ENCODE data around the gene C19orf44. TPM values are rescaled to one million over a fixed set of nuclear protein-coding genes. Genes with fewer than 3 reads are reported as not detected.
"Not testable (repeated sequence)": the region's sequence is repeated elsewhere in the genome, so short reads cannot be mapped to it uniquely, and the experiment has no call there.

Gene C19orf44
- total RNA-seq (2014; rRNA removed; shearing (Covaris generic)) = 4.2 and 5.1 TPM in 2 replicates
- polyA plus RNA-seq (2016; fragmentation: Nextera tagmentation; extraction: Ambion mirVana) = 2.4 and 3.5 TPM in 2 replicates

- Histone ChIP-seq H3K79me2 (ENCODE audit: insufficient read depth) (peaks cover 40% of the 10 kb centered on the region), H3K9ac (peak within 1 kb of the TSS; percentile 91), H3K27ac (peak within 1 kb of the TSS; percentile 92), H3K9me2 (ENCODE audit: insufficient read depth) (no peaks in the 10 kb centered on the region), H4K20me1 (ENCODE audit: insufficient read depth) (no peaks in the 10 kb centered on the region), H2AFZ (peak within 1 kb of the TSS; percentile 96), H3K4me2 (ENCODE audit: unreplicated experiment) (peak within 1 kb of the TSS; percentile 70), H3K4me1 (ENCODE audit: insufficient read depth) (0 out of 2 replicates have a peak, but pooled peaks cover 3% of the 10 kb centered on the region), H3F3A (ENCODE audit: insufficient read depth) (no peaks in the 10 kb centered on the region), H3K4me3 (peak within 1 kb of the TSS; percentile 82), H3K9me3 (ENCODE audit: low read depth) (no peaks in the 10 kb centered on the region), H3K36me3 (ENCODE audit: low read depth) (no peaks in the 10 kb centered on the region), H3K27me3 (replicated peaks; ENCODE audit: insufficient read depth) (no peaks in the 10 kb centered on the region)
- peak; percentile 100 for DNase-seq
- in situ Hi-C loops (cut with MboI) = no loop called here
- no peak for TF ChIP-seq EZH2phosphoT487 (IDR thresholded peaks at IDR 0.05; ENCODE audit: insufficient read depth, low read depth)
- no peak for TF ChIP-seq EZH2 (IDR thresholded peaks at IDR 0.05; ENCODE audit: insufficient read depth, poor library complexity, severe bottlenecking)
- WGBS, 2 experiments (ENCODE audit: low coverage in 1 of 2, low lambda C conversion rate in 2 of 2, missing lambda C conversion rate in 2 of 2) = 2% methylated on average over 47 to 48 of the region's 52 CpGs
Observed at GRCh38 chr19:16495982-16496612, at the start of gene C19orf44, which contains the start of gene CALR3. Gene C19orf44 (plus strand): TSS chr19:16496394. CDS start chr19:16500793, 4,399 bp downstream. Gene CALR3 (minus strand): TSS chr19:16496167. CDS start chr19:16496129, 38 bp downstream.

- H3K9ac ChIP-seq = peak overlapping the region; percentile 23; the same call in 1 of the 2 replicates
- 39 to 41% methylated on average over 9 of the region's 9 CpGs for WGBS, 2 experiments (ENCODE audit: low coverage in 1 of 2, low lambda C conversion rate in 2 of 2, missing lambda C conversion rate in 2 of 2)
- H3K27ac ChIP-seq = peak overlapping the region; percentile 41
- H3K4me2 ChIP-seq (ENCODE audit: unreplicated experiment) = peak overlapping the region; percentile 37
- H3K9me3 ChIP-seq (ENCODE audit: low read depth) = no peaks in the 10 kb centered on the region
- H3K4me3 ChIP-seq = no peak overlapping the region
- no peaks in the 10 kb centered on the region for H3K9me2 ChIP-seq (ENCODE audit: insufficient read depth)
- peaks cover 95% of the 10 kb centered on the region for H3K79me2 ChIP-seq (ENCODE audit: insufficient read depth)
- no peak overlapping the region for H2AFZ ChIP-seq
- H3K36me3 ChIP-seq (ENCODE audit: low read depth) = no peaks in the 10 kb centered on the region
- 0 out of 2 replicates have a peak, but pooled peaks cover 5% of the 10 kb centered on the region for H3F3A ChIP-seq (ENCODE audit: insufficient read depth)
- peaks cover 3% of the 10 kb centered on the region; the same call in 1 of the 2 replicates for H4K20me1 ChIP-seq (ENCODE audit: insufficient read depth)
- no peak for TF ChIP-seq EZH2 (IDR thresholded peaks at IDR 0.05; ENCODE audit: insufficient read depth, poor library complexity, severe bottlenecking)
- peak; percentile 93 for DNase-seq
- H3K4me1 ChIP-seq (ENCODE audit: insufficient read depth) = peaks cover 15% of the 10 kb centered on the region
- no peaks in the 10 kb centered on the region for H3K27me3 ChIP-seq (replicated peaks; ENCODE audit: insufficient read depth)
- in situ Hi-C loops (cut with MboI) = no loop called here
Observed at GRCh38 chr19:16446724-16447368, 49.3 kb upstream of the C19orf44 start.

GRCh38 chr19:16448872-16449271 lies 47.3 kb upstream of the C19orf44 start:
- H3K27me3 ChIP-seq (replicated peaks; ENCODE audit: insufficient read depth); H3K4me3 ChIP-seq; H3K9me3 ChIP-seq (ENCODE audit: low read depth); H3K36me3 ChIP-seq (ENCODE audit: low read depth); H3K4me2 ChIP-seq (ENCODE audit: unreplicated experiment); H3F3A ChIP-seq (ENCODE audit: insufficient read depth); DNase-seq; H2AFZ ChIP-seq; H3K27ac ChIP-seq; H3K9ac ChIP-seq; H4K20me1 ChIP-seq (ENCODE audit: insufficient read depth); in situ Hi-C loops (cut with MboI); H3K9me2 ChIP-seq (ENCODE audit: insufficient read depth): not testable (repeated sequence)
- Histone ChIP-seq H3K4me1 (ENCODE audit: insufficient read depth) (peaks cover 15% of the 10 kb centered on the region), H3K79me2 (ENCODE audit: insufficient read depth) (peaks cover 95% of the 10 kb centered on the region)
- 96 to 98% methylated on average over 3 of the region's 3 CpGs for WGBS, 2 experiments (ENCODE audit: low coverage in 1 of 2, low lambda C conversion rate in 2 of 2, missing lambda C conversion rate in 2 of 2)

- peaks cover 95% of the 10 kb centered on the region for H3K79me2 ChIP-seq (ENCODE audit: insufficient read depth)
- no peak overlapping the region for H3K9ac ChIP-seq
- H3K36me3 ChIP-seq (ENCODE audit: low read depth) = no peaks in the 10 kb centered on the region
- no peak overlapping the region for H2AFZ ChIP-seq
- H4K20me1 ChIP-seq (ENCODE audit: insufficient read depth) = peaks cover 3% of the 10 kb centered on the region; the same call in 1 of the 2 replicates
- no peaks in the 10 kb centered on the region for H3K9me2 ChIP-seq (ENCODE audit: insufficient read depth)
- 0 out of 2 replicates have a peak, but pooled peaks cover 5% of the 10 kb centered on the region for H3F3A ChIP-seq (ENCODE audit: insufficient read depth)
- peak; percentile 23 for DNase-seq
- H3K27ac ChIP-seq = no peak overlapping the region
- 80 to 86% methylated on average over 6 of the region's 6 CpGs for WGBS, 2 experiments (ENCODE audit: low coverage in 1 of 2, low lambda C conversion rate in 2 of 2, missing lambda C conversion rate in 2 of 2)
- H3K27me3 ChIP-seq (replicated peaks; ENCODE audit: insufficient read depth) = no peaks in the 10 kb centered on the region
- no peak for TF ChIP-seq EZH2 (IDR thresholded peaks at IDR 0.05; ENCODE audit: insufficient read depth, poor library complexity, severe bottlenecking)
- no peak for TF ChIP-seq EZH2phosphoT487 (IDR thresholded peaks at IDR 0.05; ENCODE audit: insufficient read depth, low read depth)
- in situ Hi-C loops (cut with MboI) = no loop called here
- H3K9me3 ChIP-seq (ENCODE audit: low read depth) = no peaks in the 10 kb centered on the region
- H3K4me3 ChIP-seq = no peak overlapping the region
- H3K4me1 ChIP-seq (ENCODE audit: insufficient read depth) = peaks cover 15% of the 10 kb centered on the region
- no peak overlapping the region for H3K4me2 ChIP-seq (ENCODE audit: unreplicated experiment)
Observed at GRCh38 chr19:16449330-16449961, 46.7 kb upstream of the C19orf44 start.

All from GM23248 (cell line).